CD14-positive monocyte (primary cell): ENCODE data around the gene GPRIN3. TPM values are rescaled to one million over a fixed set of nuclear protein-coding genes. Genes with fewer than 3 reads are reported as not detected.

ENCODE experiments used
- DNase-seq, 3 donors: peaks; one replicate each; pipeline ENCODE4 v3.0.0-alpha.2; 2011 to 2022
- H2AFZ ChIP-seq: 2 replicates; pipeline ENCODE4 v1.6.0; 2012; ENCODE audit warnings: mild to moderate bottlenecking, low read depth, low read length, inconsistent platforms; ENCODE audit not compliant: insufficient read depth, poor library complexity, severe bottlenecking
- H3K27ac ChIP-seq, 2 donors: 1 replicate in 1 of 2; 2 replicates in 1 of 2; pipeline ENCODE4 v1.5.1; 2012 to 2013; ENCODE audit warnings: low read length in 2 of 2, control low read depth in 1 of 2, inconsistent platforms in 1 of 2, low read depth in 1 of 2, mild to moderate bottlenecking in 1 of 2
- H3K27me3 ChIP-seq, 2 donors: one replicate each; pipeline versions ENCODE4 v1.6.0 to v1.6.1; 2011 to 2013; ENCODE audit warnings: low read length in 2 of 2; ENCODE audit not compliant: control insufficient read depth in 2 of 2, insufficient read depth in 2 of 2
- H3K36me3 ChIP-seq, 2 donors: replicated peaks in 1 of 2; 1 replicate in 1 of 2; 2 replicates in 1 of 2; pipeline versions ENCODE4 v1.5.1 to v1.6.1; 2012 to 2013; ENCODE audit warnings: low read length in 2 of 2, control low read depth in 1 of 2, inconsistent platforms in 1 of 2, mild to moderate bottlenecking in 1 of 2; ENCODE audit not compliant: insufficient read depth in 2 of 2, control insufficient read depth in 1 of 2
- H3K4me1 ChIP-seq, 2 donors: 1 replicate in 1 of 2; 2 replicates in 1 of 2; pipeline versions ENCODE4 v1.5.1 to v1.6.1; 2012 to 2013; ENCODE audit warnings: low read length in 2 of 2, control low read depth in 1 of 2, inconsistent platforms in 1 of 2, mild to moderate bottlenecking in 1 of 2, moderate library complexity in 1 of 2; ENCODE audit not compliant: insufficient read depth in 2 of 2, control insufficient read depth in 1 of 2
- H3K4me2 ChIP-seq: replicated peaks from 2 replicates; pipeline ENCODE3; 2012; ENCODE audit warnings: low read length, moderate library complexity, mild to moderate bottlenecking; ENCODE audit not compliant: poor library complexity, severe bottlenecking; ENCODE audit errors: extremely low read depth
- H3K4me3 ChIP-seq, 3 experiments: fragments of 200-600 bp in 1 of 3; sonication (generic) in 1 of 3; replicated peaks in 1 of 3; 1 replicate in 2 of 3; 2 replicates in 1 of 3; pipeline ENCODE4 v1.5.1; 2011 to 2013; ENCODE audit warnings: low read length in 3 of 3, mild to moderate bottlenecking in 3 of 3, control low read depth in 2 of 3, low read depth in 2 of 3, inconsistent platforms in 1 of 3, moderate library complexity in 1 of 3
- H3K79me2 ChIP-seq: 2 replicates; pipeline ENCODE4 v1.6.0; 2012; ENCODE audit warnings: mild to moderate bottlenecking, control low read depth, inconsistent platforms, low read length, moderate library complexity; ENCODE audit not compliant: insufficient read depth
- H3K9ac ChIP-seq: 2 replicates; pipeline ENCODE4 v1.6.0; 2017; ENCODE audit warnings: low read length, mild to moderate bottlenecking; ENCODE audit not compliant: insufficient read depth, poor library complexity, severe bottlenecking
- H3K9me3 ChIP-seq, 2 donors: replicated peaks in 1 of 2; 1 replicate in 1 of 2; 2 replicates in 1 of 2; pipeline versions ENCODE4 v1.5.1 to v1.6.1; 2012 to 2013; ENCODE audit warnings: low read length in 2 of 2, control low read depth in 1 of 2; ENCODE audit not compliant: control insufficient read depth in 1 of 2, insufficient read depth in 1 of 2
- H4K20me1 ChIP-seq: 2 replicates; pipeline ENCODE4 v1.6.0; 2012; ENCODE audit warnings: mild to moderate bottlenecking, low read length, control low read depth, moderate library complexity; ENCODE audit not compliant: insufficient read depth
- H3K27ac Mint-ChIP-seq, 7 donors: one replicate each; pipeline ENCODE4 v1.8.0; 2020; ENCODE audit warnings: mild to moderate bottlenecking in 7 of 7, mixed read lengths in 7 of 7, moderate library complexity in 6 of 7, inconsistent platforms in 2 of 7
- H3K27me3 Mint-ChIP-seq, 3 donors: one replicate each; pipeline ENCODE4 v1.8.0; 2021 to 2022; ENCODE audit warnings: low read depth in 3 of 3, mild to moderate bottlenecking in 3 of 3, mixed read lengths in 3 of 3, moderate library complexity in 3 of 3, inconsistent platforms in 1 of 3
- H3K36me3 Mint-ChIP-seq, 2 donors: one replicate each; pipeline ENCODE4 v1.8.0; 2020; ENCODE audit warnings: mixed read lengths in 2 of 2, inconsistent platforms in 1 of 2, mild to moderate bottlenecking in 1 of 2
- H3K4me1 Mint-ChIP-seq: one replicate; pipeline ENCODE4 v1.8.0; 2020; ENCODE audit warnings: mild to moderate bottlenecking, mixed read lengths
- H3K4me3 Mint-ChIP-seq, 2 donors: one replicate each; pipeline ENCODE4 v1.8.0; 2020; ENCODE audit warnings: mild to moderate bottlenecking in 2 of 2, mixed read lengths in 2 of 2, moderate library complexity in 1 of 2
- H3K9me3 Mint-ChIP-seq, 7 donors: one replicate each; pipeline ENCODE4 v1.8.0; 2020 to 2022; ENCODE audit warnings: mixed read lengths in 7 of 7, mild to moderate bottlenecking in 6 of 7, moderate library complexity in 6 of 7, inconsistent platforms in 2 of 7
- CTCF ChIP-seq: fragments of 200-600 bp; IDR thresholded peaks from one replicate; pipeline ENCODE4 v1.8.0; 2022; ENCODE audit warnings: antibody characterized with exemption, mild to moderate bottlenecking
- WGBS: methylation state at CpG from one replicate; pipeline ENCODE4 v1.1.5; 2013; ENCODE audit warnings: missing lambda C conversion rate; ENCODE audit not compliant: insufficient coverage; 5-methylcytosine and 5-hydroxymethylcytosine counted together
- intact Hi-C, 2 donors: fragments of 100-400 bp; cut with micrococcal nuclease; formaldehyde crosslinking; loops; one replicate each; pipeline versions ENCODE4 v1.15.0 to v1.15.1; 2023
- polyA plus RNA-seq, 3 donors: library from polyadenylated mRNA; depleted of rRNA in 1 of 3; unstranded in 2 of 3; stranded (reverse) in 1 of 3; fragments of 300-500 nt in 2 of 3; fragments of >200 nt in 1 of 3; fragmentation: Illumina TruSeq in 2 of 3; gene quantifications; 1 replicate in 2 of 3; 2 replicates in 1 of 3; pipeline ENCODE4 v1.2.3, GENCODE V29; 2012 to 2021

GPRIN3 gene
- polyA plus RNA-seq, 3 donors, result 1.1 to 3.3 (median 2.3) TPM

GRCh38 chr4:89336818-89337420, 29.3 kb upstream of the GPRIN3 start:
- TF ChIP-seq CTCF, result no peak
- Mint-ChIP-seq H3K4me3 (no peak overlapping the region), H3K27me3 (no peaks in the 10 kb centered on the region), H3K9me3 (peaks cover 0 to 2% (median 0%) of the 10 kb centered on the region in 7 donors), H3K4me1 (peaks cover 27% of the 10 kb centered on the region), H3K36me3 (peaks cover 0 to 2% of the 10 kb centered on the region in 2 donors), H3K27ac (peak overlapping the region in 1 of 7 donors; percentile 3)
- intact Hi-C loops, result loop anchor here in 1 of 2 donors (10.0 kb wide), 1 partner anchor 52 kb away; no protein-coding TSS in a partner anchor
- H4K20me1 ChIP-seq, result no peaks in the 10 kb centered on the region
- H3K27ac ChIP-seq, result no peak overlapping the region
- no peaks in the 10 kb centered on the region for H3K27me3 ChIP-seq
- 92% methylated on average over 2 of the region's 4 CpGs for WGBS
- no peaks in the 10 kb centered on the region for H3K9me3 ChIP-seq
- no peaks in the 10 kb centered on the region for H3K36me3 ChIP-seq
- H3K79me2 ChIP-seq, result no peaks in the 10 kb centered on the region
- peaks cover 17 to 24% of the 10 kb centered on the region in 2 donors for H3K4me1 ChIP-seq
- DNase-seq, result peak in 1 of 3 donors; percentile 26
- H3K4me2 ChIP-seq, result no peak overlapping the region
- H2AFZ ChIP-seq, result no peak overlapping the region
- H3K4me3 ChIP-seq, result no peak overlapping the region
- no peak overlapping the region for H3K9ac ChIP-seq

GRCh38 chr4:89334830-89335229, 27.2 kb upstream of the GPRIN3 start:
- H3K27me3 ChIP-seq, result no peaks in the 10 kb centered on the region
- H3K4me3 ChIP-seq, result no peak overlapping the region
- Mint-ChIP-seq H3K4me3 (no peak overlapping the region), H3K27me3 (no peaks in the 10 kb centered on the region), H3K4me1 (peaks cover 42% of the 10 kb centered on the region), H3K9me3 (no peaks in the 10 kb centered on the region), H3K27ac (no peak overlapping the region), H3K36me3 (peaks cover 0 to 2% of the 10 kb centered on the region in 2 donors)
- no peak for DNase-seq
- H3K27ac ChIP-seq, result no peak overlapping the region
- H4K20me1 ChIP-seq, result no peaks in the 10 kb centered on the region
- no peak overlapping the region for H3K9ac ChIP-seq
- intact Hi-C loops, result loop anchor here (5.0 to 10.0 kb wide), 2 partner anchors 38 to 50 kb away; no protein-coding TSS in a partner anchor
- H3K36me3 ChIP-seq, result no peaks in the 10 kb centered on the region
- WGBS, result no CpG with 5 or more reads among the region's 4 CpGs
- no peaks in the 10 kb centered on the region for H3K79me2 ChIP-seq
- H3K9me3 ChIP-seq, result no peaks in the 10 kb centered on the region
- no peak for TF ChIP-seq CTCF
- peaks cover 32 to 42% of the 10 kb centered on the region in 2 donors for H3K4me1 ChIP-seq
- H2AFZ ChIP-seq, result no peak overlapping the region
- no peak overlapping the region for H3K4me2 ChIP-seq
